IMR-90 (cell line): ENCODE results near the gene PPP1CB. TPM values are rescaled to one million over a fixed set of nuclear protein-coding genes. Genes with fewer than 3 reads are reported as not detected.

Source experiments
- ATAC-seq: fragments of 200-7000 bp; cut with Tn5 transposase; 2 replicates; pipeline ENCODE4 v1.9.1; 2020; ENCODE audit warnings: low read depth, mild to moderate bottlenecking, moderate library complexity
- BruUV-seq: library from RNA; stranded (reverse); fragments of 400-500 nt; replicated peaks from 2 replicates; lab custom pipeline; 2021; lab: Mats Ljungman, UMichigan
- CTCF ChIA-PET: fragments of 300-600 bp; formaldehyde crosslinking; extraction: SDS; loops from one replicate; lab custom pipeline; 2021; ENCODE audit warnings: antibody characterized with exemption; lab: Yijun Ruan, JAX
- POLR2A ChIA-PET: fragments of 300-600 bp; sonication (Branson Sonifier 250); formaldehyde crosslinking; loops from one replicate; lab custom pipeline; 2022; ENCODE audit warnings: antibody characterized with exemption; ENCODE audit not compliant: unreplicated experiment; lab: Charles Lee
- DNase-seq: peaks from one replicate; pipeline ENCODE4 v3.0.0; 2013
- H2AFZ ChIP-seq: replicated peaks from 2 replicates; pipeline ENCODE3; 2013; ENCODE audit warnings: low read length, mild to moderate bottlenecking; ENCODE audit not compliant: poor library complexity
- H2AK5ac ChIP-seq: 2 replicates; pipeline ENCODE4 v1.6.1; 2013; ENCODE audit warnings: low read depth, low read length, inconsistent platforms
- H2AK9ac ChIP-seq: replicated peaks from 2 replicates; pipeline ENCODE3; 2013; ENCODE audit warnings: mild to moderate bottlenecking, low read depth, low read length, moderate library complexity; ENCODE audit not compliant: poor library complexity
- H2BK120ac ChIP-seq: 2 replicates; pipeline ENCODE4 v1.6.1; 2013; ENCODE audit warnings: low read depth, low read length, inconsistent platforms
- H2BK15ac ChIP-seq: 3 replicates; pipeline ENCODE4 v1.6.1; 2013; ENCODE audit warnings: low read depth, low read length, inconsistent platforms
- H2BK20ac ChIP-seq: 2 replicates; pipeline ENCODE4 v1.6.1; 2013; ENCODE audit warnings: low read depth, mild to moderate bottlenecking, inconsistent platforms, low read length, moderate library complexity
- H2BK5ac ChIP-seq: 2 replicates; pipeline ENCODE4 v1.6.1; 2013; ENCODE audit warnings: mild to moderate bottlenecking, low read depth, low read length, inconsistent platforms; ENCODE audit not compliant: poor library complexity, severe bottlenecking
- H3K14ac ChIP-seq: replicated peaks from 2 replicates; pipeline ENCODE4 v1.6.1; 2013; ENCODE audit warnings: low read depth, low read length, inconsistent platforms
- H3K18ac ChIP-seq: 2 replicates; pipeline ENCODE4 v1.6.1; 2013; ENCODE audit warnings: low read depth, low read length, control low read depth
- H3K23ac ChIP-seq: 2 replicates; pipeline ENCODE4 v1.6.1; 2013; ENCODE audit warnings: low read depth, low read length, inconsistent platforms
- H3K27ac ChIP-seq: 2 replicates; pipeline ENCODE4 v1.5.1; 2013; ENCODE audit warnings: mild to moderate bottlenecking, control low read depth, low read length; ENCODE audit not compliant: insufficient read depth
- H3K27me3 ChIP-seq: 2 replicates; pipeline ENCODE4 v1.6.1; 2013; ENCODE audit warnings: low read length; ENCODE audit not compliant: control insufficient read depth, insufficient read depth
- H3K36me3 ChIP-seq: 2 replicates; pipeline ENCODE4 v1.6.1; 2013; ENCODE audit warnings: low read length, mixed read lengths; ENCODE audit not compliant: control insufficient read depth, insufficient read depth
- H3K4ac ChIP-seq: 2 replicates; pipeline ENCODE4 v1.6.1; 2013; ENCODE audit warnings: low read depth, low read length, inconsistent platforms
- H3K4me1 ChIP-seq: 2 replicates; pipeline ENCODE4 v1.6.1; 2013; ENCODE audit warnings: low read length, mixed read lengths; ENCODE audit not compliant: control insufficient read depth, insufficient read depth
- H3K4me2 ChIP-seq: 2 replicates; pipeline ENCODE4 v1.6.1; 2013; ENCODE audit warnings: low read depth, mild to moderate bottlenecking, control low read depth, low read length, moderate library complexity
- H3K4me3 ChIP-seq: 2 replicates; pipeline ENCODE4 v1.5.1; 2013; ENCODE audit warnings: low read depth, mild to moderate bottlenecking, control low read depth, low read length, moderate library complexity; ENCODE audit not compliant: insufficient read depth
- H3K56ac ChIP-seq: 2 replicates; pipeline ENCODE4 v1.6.1; 2013; ENCODE audit warnings: low read length, inconsistent platforms; ENCODE audit not compliant: insufficient read depth; ENCODE audit errors: extremely low read depth
- H3K79me1 ChIP-seq, 2 experiments: 2 replicates each; pipeline ENCODE4 v1.6.1; 2013; ENCODE audit warnings: low read length in 2 of 2, inconsistent platforms in 1 of 2, low read depth in 1 of 2
- H3K9ac ChIP-seq: 2 replicates; pipeline ENCODE4 v1.6.1; 2013; ENCODE audit warnings: low read depth, low read length, control low read depth
- H3K9me1 ChIP-seq: 2 replicates; pipeline ENCODE4 v1.6.1; 2013; ENCODE audit warnings: low read length, inconsistent platforms; ENCODE audit not compliant: insufficient read depth
- H3K9me3 ChIP-seq: 2 replicates; pipeline ENCODE4 v1.6.1; 2013; ENCODE audit warnings: low read length; ENCODE audit not compliant: control insufficient read depth, insufficient read depth
- H4K20me1 ChIP-seq: 2 replicates; pipeline ENCODE4 v1.6.1; 2013; ENCODE audit warnings: low read length, inconsistent platforms; ENCODE audit not compliant: insufficient read depth
- H4K5ac ChIP-seq: 2 replicates; pipeline ENCODE4 v1.6.1; 2013; ENCODE audit warnings: mild to moderate bottlenecking, low read depth, low read length, control low read depth
- H4K8ac ChIP-seq, 2 experiments: 2 replicates each; pipeline ENCODE4 v1.6.1; 2013; ENCODE audit warnings: low read depth in 2 of 2, low read length in 2 of 2, control low read depth in 1 of 2, inconsistent platforms in 1 of 2
- H4K91ac ChIP-seq: 2 replicates; pipeline ENCODE4 v1.6.1; 2013; ENCODE audit warnings: low read depth, low read length, inconsistent platforms; ENCODE audit not compliant: insufficient read depth
- BHLHE40 ChIP-seq: fragments of 150-350 bp; IDR thresholded peaks from 2 replicates; pipeline ENCODE4 v1.6.1; 2016; ENCODE audit warnings: mild to moderate bottlenecking, low read depth, low read length
- CEBPB ChIP-seq: IDR thresholded peaks from 2 replicates; pipeline ENCODE4 v1.6.1; 2012; ENCODE audit warnings: low read depth, low read length, improper control_type of control experiment
- CTCF ChIP-seq: conservative IDR thresholded peaks from 2 replicates; pipeline ENCODE4 v1.5.1; 2012; ENCODE audit warnings: mild to moderate bottlenecking, low read depth, low read length, improper control_type of control experiment
- MAFK ChIP-seq: IDR thresholded peaks from 2 replicates; pipeline ENCODE4 v1.6.1; 2012; ENCODE audit warnings: low read depth, low read length, improper control_type of control experiment
- NFE2L2 ChIP-seq: fragments of 150-350 bp; IDR thresholded peaks from 2 replicates; pipeline ENCODE4 v1.6.1; 2016; ENCODE audit warnings: low read depth, mild to moderate bottlenecking, low read length
- POLR2A ChIP-seq: IDR thresholded peaks from 2 replicates; pipeline ENCODE4 v1.6.1; 2012; ENCODE audit warnings: mild to moderate bottlenecking, low read depth, low read length
- RAD21 ChIP-seq: IDR thresholded peaks from 2 replicates; pipeline ENCODE4 v1.6.1; 2012; ENCODE audit warnings: low read length, improper control_type of control experiment
- SMC3 ChIP-seq: fragments of 150-350 bp; IDR thresholded peaks from 2 replicates; pipeline ENCODE4 v1.6.1; 2016; ENCODE audit warnings: low read depth, mild to moderate bottlenecking, antibody characterized with exemption, low read length, moderate library complexity
- USF2 ChIP-seq: fragments of 150-350 bp; IDR thresholded peaks from 2 replicates; pipeline ENCODE4 v1.6.1; 2017; ENCODE audit warnings: mild to moderate bottlenecking, antibody characterized with exemption, low read length, low read depth
- WGBS, 2 experiments: methylation state at CpG; one replicate each; pipeline versions ENCODE4 v1.1.5 to v1.1.7; 2013; ENCODE audit warnings: missing lambda C conversion rate in 2 of 2; ENCODE audit not compliant: insufficient read length in 1 of 2; ENCODE audit errors: extremely low coverage in 2 of 2; 5-methylcytosine and 5-hydroxymethylcytosine counted together
- dilution Hi-C: fragments of 300-500 bp; cut with HindIII; formaldehyde crosslinking; loops from one replicate; pipeline ENCODE4 v1.14.3; 2018; ENCODE audit warnings: low sequenced_read_pairs; ENCODE audit not compliant: unreplicated experiment
- in situ Hi-C: fragments of 300-500 bp; cut with MboI; formaldehyde crosslinking; loops from 3 replicates; pipeline ENCODE4 v1.14.3; 2019; ENCODE audit warnings: low sequenced_read_pairs, inconsistent platforms, mixed read lengths
- intact Hi-C: fragments of 100-400 bp; cut with micrococcal nuclease; formaldehyde crosslinking; loops from 2 replicates; pipeline ENCODE4 v1.10.0; 2022
- polyA plus RNA-seq, 3 experiments: library from polyadenylated mRNA; depleted of rRNA; stranded (reverse); fragments of >200 nt; gene quantifications; 2 replicates each; pipeline ENCODE4 v1.2.3, GENCODE V29; 2012; ENCODE audit warnings: low replicate concordance in 1 of 3
- total RNA-seq: library from RNA; depleted of rRNA; stranded (reverse); fragments of >200 nt; gene quantifications from 2 replicates; pipeline ENCODE4 v1.2.3, GENCODE V29; 2012

PPP1CB gene
- total and polyA plus RNA-seq, 2 of the 4 experiments (the other 2 are of a cell fraction): 37.7 to 111 TPM

- Histone ChIP-seq H3K18ac (no peak overlapping the region), H2BK120ac (no peak overlapping the region), H3K56ac (no peak overlapping the region), H3K27me3 (no peaks in the 10 kb centered on the region), H3K9me3 (no peaks in the 10 kb centered on the region), H3K27ac (no peak overlapping the region), H3K4me1 (no peaks in the 10 kb centered on the region), H3K4ac (no peak overlapping the region), H3K36me3 (no peaks in the 10 kb centered on the region), H3K14ac (no peak overlapping the region), H4K91ac (no peak overlapping the region), H3K4me2 (no peak overlapping the region), H3K23ac (no peak overlapping the region), H4K5ac (no peak overlapping the region), H3K9ac (no peak overlapping the region), H2BK20ac (no peak overlapping the region), H2BK5ac (no peak overlapping the region), H2AK9ac (no peak overlapping the region), H2BK15ac (no peak overlapping the region), H4K20me1 (no peaks in the 10 kb centered on the region), H3K79me1 (no peaks in the 10 kb centered on the region), H3K4me3 (no peak overlapping the region), H2AFZ (no peak overlapping the region), H4K8ac (no peak overlapping the region), H2AK5ac (no peak overlapping the region), H3K9me1 (no peaks in the 10 kb centered on the region)
- no TSS peak for BruUV-seq
- ATAC-seq (peak; percentile 97), DNase-seq (peak; percentile 65)
- dilution Hi-C loops: no loop called here
- no peak for TF ChIP-seq USF2
- TF ChIP-seq POLR2A: no peak
- no peak for TF ChIP-seq NFE2L2
- no peak for TF ChIP-seq BHLHE40
- peak; percentile 75 for TF ChIP-seq RAD21
- TF ChIP-seq SMC3: peak; percentile 45; the same call in 1 of the 2 replicates
- TF ChIP-seq CTCF: peak; percentile 67
- no peak for TF ChIP-seq CEBPB
- no peak for TF ChIP-seq MAFK
- ChIA-PET CTCF (interaction anchor here (1.3 to 1.7 kb wide), 3 partner anchors 12 to 255 kb away, joined by 3 to 5 read pairs (median 4); no protein-coding TSS in a partner anchor), POLR2A (no interaction called here)
- intact Hi-C loops: loop anchor here (2.0 to 5.0 kb wide), 3 partner anchors 106 to 1251 kb away; no protein-coding TSS in a partner anchor
- WGBS, 2 experiments: no CpG with 5 or more reads among the region's 8 CpGs
- in situ Hi-C loops: no loop called here
These were observed 69.8 kb downstream of the PPP1CB start for GRCh38 chr2:28821295-28821958.
